Measurements from ENCODE around the gene ZIC1.

DNA sequence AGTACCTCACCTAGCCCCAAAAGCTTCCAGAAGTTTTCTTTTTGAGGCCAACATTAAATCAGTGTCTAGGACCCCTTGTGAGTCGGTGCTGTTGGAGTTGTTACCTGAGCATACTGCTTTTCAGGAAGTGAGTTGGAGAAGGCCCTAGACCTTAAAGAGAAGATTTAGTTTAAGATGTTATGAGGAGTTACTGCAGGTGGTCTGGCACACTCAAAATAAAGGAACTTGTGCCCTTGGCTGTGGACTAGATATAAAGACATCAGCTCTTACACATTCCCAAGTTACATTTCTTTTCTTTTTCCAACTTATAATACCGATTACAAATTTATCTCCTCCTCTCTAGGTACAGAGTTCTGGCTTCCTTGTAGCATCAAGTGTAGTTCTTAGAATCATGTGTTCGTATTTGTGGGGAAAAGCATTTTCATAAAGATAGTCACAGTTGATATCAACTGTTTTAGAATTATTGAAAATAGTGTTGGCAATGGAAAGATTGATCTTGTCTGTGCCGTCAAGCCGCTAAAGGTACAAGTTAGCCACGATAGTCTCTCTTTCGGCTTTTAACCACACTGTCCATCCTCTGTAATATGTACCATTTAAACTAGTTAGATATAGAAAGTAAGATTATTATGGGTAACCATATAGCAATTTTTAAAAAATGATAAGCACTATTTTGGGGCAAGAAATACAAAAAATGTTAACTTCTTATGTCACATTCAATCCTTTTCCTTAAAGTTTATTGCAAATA lies 8.6 kb downstream of the ZIC1 start:
- TF ChIP-seq CTCF (IDR thresholded peaks at IDR 0.05) (no peak), POLR2A (IDR thresholded peaks at IDR 0.05) (no peak), POLR2AphosphoS5 (IDR thresholded peaks at IDR 0.05) (no peak)

Data from breast epithelium (tissue), 3 donors.